HepG2 (cell line): ENCODE data around the gene ADAMTS13. TPM values are rescaled to one million over a fixed set of nuclear protein-coding genes. Genes with fewer than 3 reads are reported as not detected.

ENCODE experiments used
- DMAP1 ChIP-seq: IDR thresholded peaks from 2 replicates; pipeline ENCODE4 v1.6.1; 2016
- TBX2 ChIP-seq: sonication (generic); formaldehyde crosslinking; IDR thresholded peaks from 2 replicates; pipeline ENCODE4 v1.5.0; 2020; ENCODE audit warnings: missing genetic modification reagents, mild to moderate bottlenecking, borderline replicate concordance
- ZNF781 ChIP-seq: sonication (generic); formaldehyde crosslinking; IDR thresholded peaks from 2 replicates; pipeline ENCODE4 v1.5.1; 2020; ENCODE audit warnings: borderline replicate concordance, mild to moderate bottlenecking, missing genetic modification reagents; ENCODE audit errors: not compliant biosample characterization
- polyA plus RNA-seq, 8 experiments: library from polyadenylated mRNA; depleted of rRNA in 3 of 8; stranded (reverse) in 7 of 8; unstranded in 1 of 8; fragments of >200 nt; fragmentation: Illumina TruSeq in 4 of 8; extraction: Trizol in 4 of 8; gene quantifications; 2 replicates each; pipeline versions ENCODE4 v1.2.1 to v1.2.3, GENCODE V29; 2011 to 2016; ENCODE audit warnings: low read depth in 4 of 8, missing spikeins in 1 of 8, mixed read lengths in 1 of 8; ENCODE audit not compliant: insufficient read depth in 1 of 8
- total RNA-seq, 5 experiments: library from RNA; depleted of rRNA; stranded (reverse); fragments of >200 nt; fragmentation: Illumina TruSeq; extraction: Trizol; gene quantifications; 2 replicates each; pipeline ENCODE4 v1.2.3, GENCODE V29; 2016; ENCODE audit warnings: low read depth in 1 of 5
- TF ChIP-seq, protein P1 (sequence below): sonication (generic); formaldehyde crosslinking; IDR thresholded peaks from 2 replicates; pipeline ENCODE4 v1.4.0; 2020; ENCODE audit warnings: missing genetic modification reagents, borderline replicate concordance
- TF ChIP-seq, protein P2 (sequence below): sonication (generic); formaldehyde crosslinking; IDR thresholded peaks from 2 replicates; pipeline ENCODE4 v1.8.0; 2022; ENCODE audit warnings: low read depth, missing genetic modification reagents
- TF ChIP-seq, protein P3 (sequence below): sonication (generic); formaldehyde crosslinking; IDR thresholded peaks from 2 replicates; pipeline ENCODE4 v1.4.0; 2020; ENCODE audit warnings: missing genetic modification reagents
- TF ChIP-seq, protein P4 (sequence below), 2 experiments: IDR thresholded peaks; 2 replicates each; pipeline ENCODE4 v1.6.1; 2011 to 2012; ENCODE audit warnings: low read length in 2 of 2, borderline replicate concordance in 1 of 2, low read depth in 1 of 2, mild to moderate bottlenecking in 1 of 2, moderate library complexity in 1 of 2
- TF ChIP-seq, protein P5 (sequence below): IDR thresholded peaks from 2 replicates; pipeline ENCODE4 v1.6.1; 2016; ENCODE audit warnings: missing compliant biosample characterization, missing genetic modification reagents, borderline replicate concordance
- TF ChIP-seq, protein P6 (sequence below): sonication (generic); formaldehyde crosslinking; IDR thresholded peaks from 2 replicates; pipeline ENCODE4 v1.4.0; 2020; ENCODE audit warnings: low read depth, missing genetic modification reagents

Gene ADAMTS13
- total and polyA plus RNA-seq, 2 of the 13 experiments (the other 11 are each of a cell fraction or from before 2014, with no cell fraction given) = 0.91 to 4.5 TPM

DNA sequence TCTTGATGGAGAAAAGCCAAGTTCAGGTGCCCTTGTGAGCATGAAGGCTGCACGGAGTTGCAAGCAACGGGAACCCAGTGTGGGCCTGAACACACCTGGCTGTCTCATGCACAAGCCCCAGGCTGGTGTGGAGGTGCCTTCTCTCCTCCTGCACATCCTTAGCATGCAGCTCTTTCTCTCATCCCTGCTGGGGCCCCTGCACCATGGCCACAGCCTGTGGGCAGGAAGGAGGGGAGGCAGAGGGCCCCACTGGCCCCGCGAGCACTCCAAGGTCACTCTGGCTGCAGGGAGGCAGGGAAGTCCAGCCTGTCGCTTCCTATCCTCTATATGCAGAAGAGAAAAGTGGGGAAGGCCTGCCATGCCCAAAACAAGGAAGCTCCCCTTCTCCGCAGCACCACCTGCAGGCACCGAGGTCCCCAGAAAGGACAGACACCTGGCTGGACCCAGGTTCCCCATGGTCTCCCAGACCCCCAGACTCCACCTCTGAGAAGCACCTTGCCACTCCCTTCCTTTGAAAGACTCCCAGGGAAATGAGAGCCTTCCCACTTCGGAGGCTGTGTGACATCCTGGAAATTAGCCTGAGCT lies 27.4 kb upstream of the ADAMTS13 start (continued):
- TF ChIP-seq, protein P1, sequence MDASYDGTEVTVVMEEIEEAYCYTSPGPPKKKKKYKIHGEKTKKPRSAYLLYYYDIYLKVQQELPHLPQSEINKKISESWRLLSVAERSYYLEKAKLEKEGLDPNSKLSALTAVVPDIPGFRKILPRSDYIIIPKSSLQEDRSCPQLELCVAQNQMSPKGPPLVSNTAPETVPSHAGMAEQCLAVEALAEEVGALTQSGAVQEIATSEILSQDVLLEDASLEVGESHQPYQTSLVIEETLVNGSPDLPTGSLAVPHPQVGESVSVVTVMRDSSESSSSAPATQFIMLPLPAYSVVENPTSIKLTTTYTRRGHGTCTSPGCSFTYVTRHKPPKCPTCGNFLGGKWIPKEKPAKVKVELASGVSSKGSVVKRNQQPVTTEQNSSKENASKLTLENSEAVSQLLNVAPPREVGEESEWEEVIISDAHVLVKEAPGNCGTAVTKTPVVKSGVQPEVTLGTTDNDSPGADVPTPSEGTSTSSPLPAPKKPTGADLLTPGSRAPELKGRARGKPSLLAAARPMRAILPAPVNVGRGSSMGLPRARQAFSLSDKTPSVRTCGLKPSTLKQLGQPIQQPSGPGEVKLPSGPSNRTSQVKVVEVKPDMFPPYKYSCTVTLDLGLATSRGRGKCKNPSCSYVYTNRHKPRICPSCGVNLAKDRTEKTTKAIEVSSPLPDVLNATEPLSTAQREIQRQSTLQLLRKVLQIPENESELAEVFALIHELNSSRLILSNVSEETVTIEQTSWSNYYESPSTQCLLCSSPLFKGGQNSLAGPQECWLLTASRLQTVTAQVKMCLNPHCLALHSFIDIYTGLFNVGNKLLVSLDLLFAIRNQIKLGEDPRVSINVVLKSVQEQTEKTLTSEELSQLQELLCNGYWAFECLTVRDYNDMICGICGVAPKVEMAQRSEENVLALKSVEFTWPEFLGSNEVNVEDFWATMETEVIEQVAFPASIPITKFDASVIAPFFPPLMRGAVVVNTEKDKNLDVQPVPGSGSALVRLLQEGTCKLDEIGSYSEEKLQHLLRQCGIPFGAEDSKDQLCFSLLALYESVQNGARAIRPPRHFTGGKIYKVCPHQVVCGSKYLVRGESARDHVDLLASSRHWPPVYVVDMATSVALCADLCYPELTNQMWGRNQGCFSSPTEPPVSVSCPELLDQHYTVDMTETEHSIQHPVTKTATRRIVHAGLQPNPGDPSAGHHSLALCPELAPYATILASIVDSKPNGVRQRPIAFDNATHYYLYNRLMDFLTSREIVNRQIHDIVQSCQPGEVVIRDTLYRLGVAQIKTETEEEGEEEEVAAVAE (CRISPR knock-in tag) = no peak
- TF ChIP-seq, protein P2, sequence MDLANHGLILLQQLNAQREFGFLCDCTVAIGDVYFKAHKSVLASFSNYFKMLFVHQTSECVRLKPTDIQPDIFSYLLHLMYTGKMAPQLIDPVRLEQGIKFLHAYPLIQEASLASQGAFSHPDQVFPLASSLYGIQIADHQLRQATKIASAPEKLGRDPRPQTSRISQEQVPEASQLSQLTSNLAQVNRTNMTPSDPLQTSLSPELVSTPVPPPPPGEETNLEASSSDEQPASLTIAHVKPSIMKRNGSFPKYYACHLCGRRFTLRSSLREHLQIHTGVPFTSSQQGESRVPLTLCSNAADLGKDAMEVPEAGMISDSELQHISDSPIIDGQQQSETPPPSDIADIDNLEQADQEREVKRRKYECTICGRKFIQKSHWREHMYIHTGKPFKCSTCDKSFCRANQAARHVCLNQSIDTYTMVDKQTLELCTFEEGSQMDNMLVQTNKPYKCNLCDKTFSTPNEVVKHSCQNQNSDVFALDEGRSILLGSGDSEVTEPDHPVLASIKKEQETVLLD = no peak
- TF ChIP-seq, protein P3, sequence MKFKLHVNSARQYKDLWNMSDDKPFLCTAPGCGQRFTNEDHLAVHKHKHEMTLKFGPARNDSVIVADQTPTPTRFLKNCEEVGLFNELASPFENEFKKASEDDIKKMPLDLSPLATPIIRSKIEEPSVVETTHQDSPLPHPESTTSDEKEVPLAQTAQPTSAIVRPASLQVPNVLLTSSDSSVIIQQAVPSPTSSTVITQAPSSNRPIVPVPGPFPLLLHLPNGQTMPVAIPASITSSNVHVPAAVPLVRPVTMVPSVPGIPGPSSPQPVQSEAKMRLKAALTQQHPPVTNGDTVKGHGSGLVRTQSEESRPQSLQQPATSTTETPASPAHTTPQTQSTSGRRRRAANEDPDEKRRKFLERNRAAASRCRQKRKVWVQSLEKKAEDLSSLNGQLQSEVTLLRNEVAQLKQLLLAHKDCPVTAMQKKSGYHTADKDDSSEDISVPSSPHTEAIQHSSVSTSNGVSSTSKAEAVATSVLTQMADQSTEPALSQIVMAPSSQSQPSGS = no peak
- TF ChIP-seq ZNF781 (no peak), DMAP1 (CRISPR knock-in tag) (no peak), TBX2 (CRISPR knock-in tag) (no peak)
- TF ChIP-seq, protein P4, sequence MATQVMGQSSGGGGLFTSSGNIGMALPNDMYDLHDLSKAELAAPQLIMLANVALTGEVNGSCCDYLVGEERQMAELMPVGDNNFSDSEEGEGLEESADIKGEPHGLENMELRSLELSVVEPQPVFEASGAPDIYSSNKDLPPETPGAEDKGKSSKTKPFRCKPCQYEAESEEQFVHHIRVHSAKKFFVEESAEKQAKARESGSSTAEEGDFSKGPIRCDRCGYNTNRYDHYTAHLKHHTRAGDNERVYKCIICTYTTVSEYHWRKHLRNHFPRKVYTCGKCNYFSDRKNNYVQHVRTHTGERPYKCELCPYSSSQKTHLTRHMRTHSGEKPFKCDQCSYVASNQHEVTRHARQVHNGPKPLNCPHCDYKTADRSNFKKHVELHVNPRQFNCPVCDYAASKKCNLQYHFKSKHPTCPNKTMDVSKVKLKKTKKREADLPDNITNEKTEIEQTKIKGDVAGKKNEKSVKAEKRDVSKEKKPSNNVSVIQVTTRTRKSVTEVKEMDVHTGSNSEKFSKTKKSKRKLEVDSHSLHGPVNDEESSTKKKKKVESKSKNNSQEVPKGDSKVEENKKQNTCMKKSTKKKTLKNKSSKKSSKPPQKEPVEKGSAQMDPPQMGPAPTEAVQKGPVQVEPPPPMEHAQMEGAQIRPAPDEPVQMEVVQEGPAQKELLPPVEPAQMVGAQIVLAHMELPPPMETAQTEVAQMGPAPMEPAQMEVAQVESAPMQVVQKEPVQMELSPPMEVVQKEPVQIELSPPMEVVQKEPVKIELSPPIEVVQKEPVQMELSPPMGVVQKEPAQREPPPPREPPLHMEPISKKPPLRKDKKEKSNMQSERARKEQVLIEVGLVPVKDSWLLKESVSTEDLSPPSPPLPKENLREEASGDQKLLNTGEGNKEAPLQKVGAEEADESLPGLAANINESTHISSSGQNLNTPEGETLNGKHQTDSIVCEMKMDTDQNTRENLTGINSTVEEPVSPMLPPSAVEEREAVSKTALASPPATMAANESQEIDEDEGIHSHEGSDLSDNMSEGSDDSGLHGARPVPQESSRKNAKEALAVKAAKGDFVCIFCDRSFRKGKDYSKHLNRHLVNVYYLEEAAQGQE (IDR thresholded peaks at IDR 0.05; ENCODE audit: borderline replicate concordance in 1 of 2, low read depth in 1 of 2, low read length in 2 of 2) = no peak
- TF ChIP-seq, protein P5, sequence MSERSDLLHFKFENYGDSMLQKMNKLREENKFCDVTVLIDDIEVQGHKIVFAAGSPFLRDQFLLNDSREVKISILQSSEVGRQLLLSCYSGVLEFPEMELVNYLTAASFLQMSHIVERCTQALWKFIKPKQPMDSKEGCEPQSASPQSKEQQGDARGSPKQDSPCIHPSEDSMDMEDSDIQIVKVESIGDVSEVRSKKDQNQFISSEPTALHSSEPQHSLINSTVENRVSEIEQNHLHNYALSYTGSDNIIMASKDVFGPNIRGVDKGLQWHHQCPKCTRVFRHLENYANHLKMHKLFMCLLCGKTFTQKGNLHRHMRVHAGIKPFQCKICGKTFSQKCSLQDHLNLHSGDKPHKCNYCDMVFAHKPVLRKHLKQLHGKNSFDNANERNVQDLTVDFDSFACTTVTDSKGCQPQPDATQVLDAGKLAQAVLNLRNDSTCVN (CRISPR knock-in tag) = no peak
- TF ChIP-seq, protein P6, sequence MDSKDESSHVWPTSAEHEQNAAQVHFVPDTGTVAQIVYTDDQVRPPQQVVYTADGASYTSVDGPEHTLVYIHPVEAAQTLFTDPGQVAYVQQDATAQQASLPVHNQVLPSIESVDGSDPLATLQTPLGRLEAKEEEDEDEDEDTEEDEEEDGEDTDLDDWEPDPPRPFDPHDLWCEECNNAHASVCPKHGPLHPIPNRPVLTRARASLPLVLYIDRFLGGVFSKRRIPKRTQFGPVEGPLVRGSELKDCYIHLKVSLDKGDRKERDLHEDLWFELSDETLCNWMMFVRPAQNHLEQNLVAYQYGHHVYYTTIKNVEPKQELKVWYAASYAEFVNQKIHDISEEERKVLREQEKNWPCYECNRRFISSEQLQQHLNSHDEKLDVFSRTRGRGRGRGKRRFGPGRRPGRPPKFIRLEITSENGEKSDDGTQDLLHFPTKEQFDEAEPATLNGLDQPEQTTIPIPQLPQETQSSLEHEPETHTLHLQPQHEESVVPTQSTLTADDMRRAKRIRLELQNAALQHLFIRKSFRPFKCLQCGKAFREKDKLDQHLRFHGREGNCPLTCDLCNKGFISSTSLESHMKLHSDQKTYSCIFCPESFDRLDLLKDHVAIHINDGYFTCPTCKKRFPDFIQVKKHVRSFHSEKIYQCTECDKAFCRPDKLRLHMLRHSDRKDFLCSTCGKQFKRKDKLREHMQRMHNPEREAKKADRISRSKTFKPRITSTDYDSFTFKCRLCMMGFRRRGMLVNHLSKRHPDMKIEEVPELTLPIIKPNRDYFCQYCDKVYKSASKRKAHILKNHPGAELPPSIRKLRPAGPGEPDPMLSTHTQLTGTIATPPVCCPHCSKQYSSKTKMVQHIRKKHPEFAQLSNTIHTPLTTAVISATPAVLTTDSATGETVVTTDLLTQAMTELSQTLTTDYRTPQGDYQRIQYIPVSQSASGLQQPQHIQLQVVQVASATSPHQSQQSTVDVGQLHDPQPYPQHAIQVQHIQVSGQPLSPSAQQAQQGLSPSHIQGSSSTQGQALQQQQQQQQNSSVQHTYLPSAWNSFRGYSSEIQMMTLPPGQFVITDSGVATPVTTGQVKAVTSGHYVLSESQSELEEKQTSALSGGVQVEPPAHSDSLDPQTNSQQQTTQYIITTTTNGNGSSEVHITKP (CRISPR knock-in tag) = no peak
